PFSK-1 (cell line): ENCODE results near the gene GET4.

Experiments
- FOXP2 ChIP-seq: optimal IDR thresholded peaks from 2 replicates; pipeline ENCODE3; 2011; ENCODE audit warnings: borderline replicate concordance, control low read depth, inconsistent platforms; ENCODE audit not compliant: insufficient read depth; ENCODE audit errors: extremely low read length, extremely low read depth
- POLR2AphosphoS5 ChIP-seq: IDR thresholded peaks from 2 replicates; pipeline ENCODE4 v1.6.1; 2012; ENCODE audit warnings: low read depth, mild to moderate bottlenecking, control low read depth, low read length, moderate library complexity
- SIN3A ChIP-seq: IDR thresholded peaks from 2 replicates; pipeline ENCODE4 v1.6.1; 2012; ENCODE audit warnings: mild to moderate bottlenecking, low read length, moderate library complexity, borderline replicate concordance; ENCODE audit not compliant: insufficient read depth
- TAF1 ChIP-seq: IDR thresholded peaks from 2 replicates; pipeline ENCODE4 v1.6.1; 2012; ENCODE audit warnings: low read length, control low read depth, borderline replicate concordance; ENCODE audit not compliant: insufficient read depth
- TF ChIP-seq, protein P1 (sequence below), 2 experiments: IDR thresholded peaks; 2 replicates each; pipeline versions ENCODE4 v1.6.1 to v1.8.0; 2011 to 2012; ENCODE audit warnings: low read depth in 2 of 2, low read length in 2 of 2, control low read depth in 1 of 2, inconsistent platforms in 1 of 2, mild to moderate bottlenecking in 1 of 2, moderate library complexity in 1 of 2; ENCODE audit not compliant: insufficient read depth in 1 of 2

The GET4 gene

GRCh38 chr7:885893-886625, 9.7 kb downstream of the GET4 start:
- TF ChIP-seq POLR2AphosphoS5 (no peak), TAF1 (no peak), SIN3A (no peak), FOXP2 (no peak)
- TF ChIP-seq, protein P1, sequence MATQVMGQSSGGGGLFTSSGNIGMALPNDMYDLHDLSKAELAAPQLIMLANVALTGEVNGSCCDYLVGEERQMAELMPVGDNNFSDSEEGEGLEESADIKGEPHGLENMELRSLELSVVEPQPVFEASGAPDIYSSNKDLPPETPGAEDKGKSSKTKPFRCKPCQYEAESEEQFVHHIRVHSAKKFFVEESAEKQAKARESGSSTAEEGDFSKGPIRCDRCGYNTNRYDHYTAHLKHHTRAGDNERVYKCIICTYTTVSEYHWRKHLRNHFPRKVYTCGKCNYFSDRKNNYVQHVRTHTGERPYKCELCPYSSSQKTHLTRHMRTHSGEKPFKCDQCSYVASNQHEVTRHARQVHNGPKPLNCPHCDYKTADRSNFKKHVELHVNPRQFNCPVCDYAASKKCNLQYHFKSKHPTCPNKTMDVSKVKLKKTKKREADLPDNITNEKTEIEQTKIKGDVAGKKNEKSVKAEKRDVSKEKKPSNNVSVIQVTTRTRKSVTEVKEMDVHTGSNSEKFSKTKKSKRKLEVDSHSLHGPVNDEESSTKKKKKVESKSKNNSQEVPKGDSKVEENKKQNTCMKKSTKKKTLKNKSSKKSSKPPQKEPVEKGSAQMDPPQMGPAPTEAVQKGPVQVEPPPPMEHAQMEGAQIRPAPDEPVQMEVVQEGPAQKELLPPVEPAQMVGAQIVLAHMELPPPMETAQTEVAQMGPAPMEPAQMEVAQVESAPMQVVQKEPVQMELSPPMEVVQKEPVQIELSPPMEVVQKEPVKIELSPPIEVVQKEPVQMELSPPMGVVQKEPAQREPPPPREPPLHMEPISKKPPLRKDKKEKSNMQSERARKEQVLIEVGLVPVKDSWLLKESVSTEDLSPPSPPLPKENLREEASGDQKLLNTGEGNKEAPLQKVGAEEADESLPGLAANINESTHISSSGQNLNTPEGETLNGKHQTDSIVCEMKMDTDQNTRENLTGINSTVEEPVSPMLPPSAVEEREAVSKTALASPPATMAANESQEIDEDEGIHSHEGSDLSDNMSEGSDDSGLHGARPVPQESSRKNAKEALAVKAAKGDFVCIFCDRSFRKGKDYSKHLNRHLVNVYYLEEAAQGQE (IDR thresholded peaks at IDR 0.05; ENCODE audit: insufficient read depth in 1 of 2, low read depth in 2 of 2, low read length in 2 of 2) = no peak

DNA sequence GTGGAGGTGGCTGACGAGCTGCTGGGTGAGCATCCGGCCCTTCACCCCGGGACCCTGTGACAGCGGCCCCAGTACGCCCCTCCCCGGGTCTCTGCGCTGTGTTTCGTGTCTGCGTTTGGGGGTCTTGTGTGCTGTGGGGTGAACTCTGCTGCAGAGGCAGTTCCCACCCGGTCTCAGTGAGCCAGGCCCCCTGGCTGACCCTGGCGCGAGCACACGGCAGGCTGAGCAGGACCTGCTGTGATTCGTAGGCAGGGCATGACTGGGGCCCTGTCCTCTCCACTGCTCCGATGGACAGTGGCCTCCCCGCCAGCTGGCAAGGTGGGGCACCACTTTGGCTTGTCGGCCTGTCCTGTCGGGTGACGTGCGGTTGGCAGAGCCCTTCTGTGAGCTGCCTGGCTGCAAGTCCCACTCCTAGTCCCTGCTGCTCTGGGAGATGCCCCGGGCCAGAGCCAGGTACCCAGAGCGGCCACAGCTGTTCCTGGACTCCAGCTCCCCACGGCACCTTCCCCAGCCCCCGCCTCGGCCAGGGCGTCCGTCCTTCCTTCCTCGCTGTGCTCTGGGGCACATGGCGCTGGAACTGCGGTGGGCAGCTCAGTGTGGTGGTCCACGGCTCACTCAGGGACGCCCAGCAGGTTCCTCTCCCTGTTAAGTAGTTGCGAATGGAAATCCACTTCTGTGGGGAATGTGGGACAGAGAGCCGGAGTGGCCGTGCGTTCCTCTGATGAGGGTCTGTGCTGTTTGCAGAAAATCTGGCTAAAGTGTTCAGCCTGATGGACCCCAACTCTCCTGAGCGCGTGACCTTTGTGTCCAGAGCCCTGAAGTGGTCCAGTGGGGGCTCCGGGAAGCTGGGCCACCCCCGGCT, 10.5 kb downstream of the GET4 start:
- TF ChIP-seq FOXP2 (no peak), SIN3A (no peak), POLR2AphosphoS5 (no peak), TAF1 (no peak)
- TF ChIP-seq, protein P1 (IDR thresholded peaks at IDR 0.05; ENCODE audit: insufficient read depth in 1 of 2, low read depth in 2 of 2, low read length in 2 of 2) = no peak

DNA sequence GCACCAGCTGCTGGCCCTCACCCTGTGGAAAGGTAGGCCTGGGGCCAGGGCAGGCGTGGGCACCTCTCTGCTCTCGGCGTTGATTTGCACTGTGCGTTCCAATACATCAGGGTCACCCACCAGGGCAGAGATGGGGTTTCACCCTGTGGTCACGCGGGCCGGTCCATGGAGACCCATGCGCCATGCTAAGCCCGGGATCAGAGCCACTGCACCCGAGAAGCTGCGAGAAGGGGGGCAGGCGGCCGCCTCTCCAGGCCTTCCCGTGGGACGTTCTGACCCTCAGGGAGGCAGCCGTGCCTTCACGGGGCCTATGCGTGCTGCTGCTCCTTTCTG, 11.1 kb downstream of the GET4 start:
- TF ChIP-seq FOXP2 = no peak
- TF ChIP-seq POLR2AphosphoS5 = no peak
- no peak for TF ChIP-seq SIN3A
- no peak for TF ChIP-seq TAF1
- TF ChIP-seq, protein P1 (IDR thresholded peaks at IDR 0.05; ENCODE audit: insufficient read depth in 1 of 2, low read depth in 2 of 2, low read length in 2 of 2) = no peak

DNA sequence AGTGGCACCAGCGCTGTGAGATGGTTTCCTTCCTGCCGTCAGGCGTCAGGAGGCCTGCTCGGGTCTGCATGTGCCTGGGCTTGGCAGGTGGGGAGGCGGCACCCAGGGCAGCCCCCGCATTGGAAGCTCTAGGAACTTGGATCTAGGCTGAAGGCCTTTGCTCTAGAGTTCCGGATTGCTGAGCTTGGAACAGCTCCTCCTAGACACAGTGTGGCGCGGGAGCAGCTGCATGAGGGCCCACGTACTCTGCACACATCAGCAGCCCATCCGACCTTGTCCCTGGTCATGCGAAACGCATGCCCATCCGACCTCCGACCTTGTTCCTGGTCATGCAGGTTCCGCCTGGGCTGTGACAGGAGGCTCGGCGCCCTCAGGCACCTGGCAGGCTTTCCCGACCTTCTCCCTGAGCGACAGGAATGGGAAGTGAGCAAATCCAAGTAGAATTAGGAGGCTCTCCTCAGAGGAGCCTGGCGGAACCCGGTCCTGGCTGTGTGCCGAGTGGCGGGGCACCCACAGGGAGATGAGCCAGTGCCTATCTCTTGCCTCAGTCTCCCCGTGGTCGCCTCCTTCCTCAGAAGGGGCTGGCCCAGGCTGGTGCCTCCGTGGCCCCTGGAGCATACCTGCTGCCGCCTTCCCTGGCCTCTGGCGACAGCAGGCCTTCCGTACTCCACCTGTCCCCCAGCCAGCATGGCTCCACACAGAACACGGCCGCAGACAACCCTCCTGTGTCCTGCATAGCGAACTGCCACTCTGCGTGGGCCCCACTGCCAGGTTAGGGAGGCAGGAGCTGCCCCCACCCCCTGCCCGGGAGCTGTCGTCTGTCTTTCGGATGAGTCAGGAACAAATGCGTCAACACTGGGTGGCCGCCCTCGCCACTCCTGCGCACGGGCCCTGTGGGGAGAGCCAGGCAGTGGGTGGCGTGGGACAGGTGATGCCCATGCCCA, 12.0 kb downstream of the GET4 start:
- TF ChIP-seq, protein P1 (IDR thresholded peaks at IDR 0.05; ENCODE audit: insufficient read depth in 1 of 2, low read depth in 2 of 2, low read length in 2 of 2) = no peak
- TF ChIP-seq SIN3A = no peak
- no peak for TF ChIP-seq TAF1
- no peak for TF ChIP-seq FOXP2
- no peak for TF ChIP-seq POLR2AphosphoS5
